ENCODE measurements around the gene GPR146. TPM values are rescaled to one million over a fixed set of nuclear protein-coding genes. Genes with fewer than 3 reads are reported as not detected.

Gene GPR146
- polyA plus RNA-seq, 3 donors: 0.48 to 0.92 (median 0.48) TPM

GRCh38 chr7:1010226-1010625, 34.1 kb upstream of the GPR146 start:
- Mint-ChIP-seq H3K27me3 (ENCODE audit: low read depth in 3 of 3) (peaks cover 0 to 7% (median 0%) of the 10 kb centered on the region in 3 donors), H3K36me3 (peaks cover 16 to 26% of the 10 kb centered on the region in 2 donors), H3K4me1 (peaks cover 3% of the 10 kb centered on the region), H3K27ac (peak overlapping the region in 1 of 7 donors; percentile 30), H3K4me3 (no peak overlapping the region), H3K9me3 (peaks cover 0 to 3% (median 2%) of the 10 kb centered on the region in 7 donors)
- Histone ChIP-seq H3K9ac (ENCODE audit: insufficient read depth, low read length, poor library complexity, severe bottlenecking) (no peak overlapping the region), H3K27ac (ENCODE audit: low read depth in 1 of 2, low read length in 2 of 2) (no peak overlapping the region), H3K36me3 (replicated peaks in 1 of 2; ENCODE audit: control insufficient read depth in 1 of 2, insufficient read depth in 2 of 2, low read length in 2 of 2) (peaks cover 2 to 34% of the 10 kb centered on the region in 2 donors), H3K4me1 (ENCODE audit: control insufficient read depth in 1 of 2, insufficient read depth in 2 of 2, low read length in 2 of 2) (no peaks in the 10 kb centered on the region), H3K4me2 (replicated peaks; ENCODE audit: extremely low read depth, low read length, poor library complexity, severe bottlenecking) (no peak overlapping the region), H2AFZ (ENCODE audit: insufficient read depth, low read depth, low read length, poor library complexity, severe bottlenecking) (no peak overlapping the region), H3K27me3 (ENCODE audit: control insufficient read depth in 2 of 2, insufficient read depth in 2 of 2, low read length in 2 of 2) (no peaks in the 10 kb centered on the region), H3K79me2 (ENCODE audit: insufficient read depth, low read length) (no peaks in the 10 kb centered on the region), H3K9me3 (replicated peaks in 1 of 2; ENCODE audit: control insufficient read depth in 1 of 2, insufficient read depth in 1 of 2, low read length in 2 of 2) (no peaks in the 10 kb centered on the region), H4K20me1 (ENCODE audit: insufficient read depth, low read length) (peaks cover 45% of the 10 kb centered on the region), H3K4me3 (replicated peaks in 1 of 3; ENCODE audit: low read depth in 2 of 3, low read length in 3 of 3) (no peak overlapping the region)
- intact Hi-C loops (cut with micrococcal nuclease): no loop called here
- no peak for DNase-seq
- TF ChIP-seq CTCF (IDR thresholded peaks at IDR 0.05): no peak
- 96% methylated on average over 11 of the region's 13 CpGs for WGBS (ENCODE audit: insufficient coverage)

- Histone ChIP-seq H3K4me2 (replicated peaks; ENCODE audit: extremely low read depth, low read length, poor library complexity, severe bottlenecking) (no peak overlapping the region), H3K4me1 (ENCODE audit: control insufficient read depth in 1 of 2, insufficient read depth in 2 of 2, low read length in 2 of 2) (no peaks in the 10 kb centered on the region), H2AFZ (ENCODE audit: insufficient read depth, low read depth, low read length, poor library complexity, severe bottlenecking) (no peak overlapping the region), H3K27ac (ENCODE audit: low read depth in 1 of 2, low read length in 2 of 2) (no peak overlapping the region), H3K9me3 (replicated peaks in 1 of 2; ENCODE audit: control insufficient read depth in 1 of 2, insufficient read depth in 1 of 2, low read length in 2 of 2) (no peaks in the 10 kb centered on the region), H3K36me3 (replicated peaks in 1 of 2; ENCODE audit: control insufficient read depth in 1 of 2, insufficient read depth in 2 of 2, low read length in 2 of 2) (peaks cover 2 to 34% of the 10 kb centered on the region in 2 donors), H3K79me2 (ENCODE audit: insufficient read depth, low read length) (no peaks in the 10 kb centered on the region), H3K27me3 (ENCODE audit: control insufficient read depth in 2 of 2, insufficient read depth in 2 of 2, low read length in 2 of 2) (no peaks in the 10 kb centered on the region), H4K20me1 (ENCODE audit: insufficient read depth, low read length) (peaks cover 49% of the 10 kb centered on the region), H3K9ac (ENCODE audit: insufficient read depth, low read length, poor library complexity, severe bottlenecking) (no peak overlapping the region), H3K4me3 (replicated peaks in 1 of 3; ENCODE audit: low read depth in 2 of 3, low read length in 3 of 3) (no peak overlapping the region)
- no peak overlapping the region for H3K4me3 Mint-ChIP-seq
- H3K9me3 Mint-ChIP-seq: peaks cover 0 to 4% (median 2%) of the 10 kb centered on the region in 7 donors
- no peak for TF ChIP-seq CTCF (IDR thresholded peaks at IDR 0.05)
- no peak for DNase-seq
- H3K4me1 Mint-ChIP-seq: peaks cover 3% of the 10 kb centered on the region
- intact Hi-C loops (cut with micrococcal nuclease): no loop called here
- H3K27ac Mint-ChIP-seq: peak overlapping the region in 2 of 7 donors; percentile 15 to 17
- peaks cover 12 to 21% of the 10 kb centered on the region in 2 donors for H3K36me3 Mint-ChIP-seq
- H3K27me3 Mint-ChIP-seq (ENCODE audit: low read depth in 3 of 3): peaks cover 0 to 7% (median 2%) of the 10 kb centered on the region in 3 donors
- 99% methylated on average over 11 of the region's 13 CpGs for WGBS (ENCODE audit: insufficient coverage)
Observed at GRCh38 chr7:1011297-1012003, 32.9 kb upstream of the GPR146 start.

Data from CD14-positive monocyte (primary cell).